Activated effector memory CD4-positive, alpha-beta T cell treated with anti-CD3 and anti-CD28 coated beads, Interleukin-2, amount 50 U/mL, for 16 hours (primary cell): Measurements from ENCODE around the gene TMEM88.

Source experiments
- DNase-seq: peaks from one replicate; pipeline ENCODE4 v3.0.0-alpha.2; 2020

TMEM88 gene

DNA sequence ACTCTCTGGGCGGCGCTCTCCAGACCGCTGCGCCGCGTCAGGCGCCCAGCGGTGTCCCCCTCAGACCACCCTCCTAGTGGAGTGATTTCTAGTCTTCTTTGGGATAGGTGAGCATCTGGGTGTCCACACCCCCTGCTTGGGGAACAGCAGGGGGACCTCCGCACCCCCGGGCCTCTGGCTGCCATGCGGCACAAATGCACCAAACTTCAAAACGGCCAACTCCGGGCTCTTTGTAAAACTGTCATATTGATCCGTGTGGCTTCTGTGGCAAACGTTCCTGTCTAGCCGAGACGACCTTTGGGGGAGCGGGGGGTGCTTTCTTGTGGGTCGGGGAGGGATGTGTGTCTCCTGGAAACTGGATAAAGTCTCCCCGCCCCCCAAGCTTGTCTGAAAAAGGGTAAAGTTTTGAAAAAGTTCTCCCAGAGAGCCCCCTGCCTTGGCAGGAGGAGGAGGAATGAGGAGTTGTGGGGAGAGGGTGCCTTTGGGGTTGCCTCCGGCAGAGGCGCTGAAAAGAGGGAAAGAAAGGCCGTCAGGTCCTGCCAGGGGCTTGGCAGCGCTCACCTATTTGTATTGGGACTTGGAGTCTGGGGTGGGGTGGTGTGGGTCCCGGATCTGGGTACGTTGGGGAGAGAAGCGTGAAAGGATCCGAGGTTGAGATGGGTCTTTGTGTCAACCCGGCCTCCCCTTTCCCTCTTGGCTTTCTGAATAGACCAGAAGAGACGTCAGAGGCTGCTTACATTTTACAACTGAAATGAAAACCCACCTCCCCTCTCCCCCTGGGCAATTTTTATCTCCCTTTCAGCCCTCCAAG, 31.6 kb downstream of the TMEM88 start:
- peak; percentile 84 for DNase-seq

DNA sequence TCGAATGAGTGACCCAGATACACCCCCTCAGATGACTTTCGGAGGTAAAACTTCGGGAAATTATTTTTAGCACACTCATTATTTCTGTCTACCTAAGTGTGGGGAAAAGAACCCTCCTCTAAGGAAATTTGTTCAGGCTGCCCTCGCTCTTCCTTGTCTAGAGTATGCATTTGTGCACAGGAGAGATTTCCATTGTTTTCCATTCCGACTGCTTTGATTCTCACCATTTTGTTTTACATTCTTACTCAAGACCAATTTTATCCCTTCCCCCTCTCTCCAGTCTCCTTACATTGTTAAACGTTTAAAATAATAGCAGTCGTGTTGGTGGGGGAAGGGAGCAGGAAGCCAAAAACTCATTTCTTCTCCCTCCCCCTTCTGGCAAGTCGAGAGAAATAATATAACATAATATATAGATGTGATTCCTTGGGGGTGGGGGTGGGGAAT, 32.2 kb downstream of the TMEM88 start:
- no peak for DNase-seq

DNA sequence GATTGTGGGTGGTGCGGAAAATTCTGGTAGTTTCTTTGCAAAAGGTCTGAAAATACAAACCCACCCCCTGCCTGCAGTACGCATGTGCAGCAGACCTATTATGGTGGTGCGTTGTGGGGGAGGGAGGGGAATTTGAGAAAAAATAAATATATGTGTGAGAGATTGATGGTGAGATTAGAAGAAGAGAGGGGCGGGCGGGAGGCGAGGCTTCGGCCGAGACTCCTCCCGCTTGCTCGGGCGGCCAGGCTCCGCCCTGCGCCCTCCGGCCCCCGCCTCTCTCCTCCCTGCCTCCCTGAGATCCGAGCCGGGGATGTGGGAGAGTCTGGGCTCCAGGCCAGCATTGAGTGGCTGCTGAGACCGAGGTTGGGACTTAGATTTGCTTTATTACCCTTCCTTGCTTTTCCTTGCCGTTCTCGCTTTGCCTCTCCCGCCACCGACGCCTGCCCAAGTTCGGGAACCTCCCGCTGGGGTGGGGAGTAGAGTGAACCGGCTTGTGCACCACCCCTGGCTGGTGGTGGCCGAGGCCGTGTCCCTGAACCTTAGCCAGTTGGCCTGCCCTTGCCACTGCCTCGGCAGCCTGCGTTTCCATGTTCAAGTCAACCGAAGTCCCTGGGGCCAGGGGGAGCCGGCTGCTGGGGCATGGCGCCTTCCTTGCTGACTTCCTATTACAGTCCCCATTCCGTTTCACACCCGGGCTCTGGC, 32.8 kb downstream of the TMEM88 start:
- peak; percentile 96 for DNase-seq

DNA sequence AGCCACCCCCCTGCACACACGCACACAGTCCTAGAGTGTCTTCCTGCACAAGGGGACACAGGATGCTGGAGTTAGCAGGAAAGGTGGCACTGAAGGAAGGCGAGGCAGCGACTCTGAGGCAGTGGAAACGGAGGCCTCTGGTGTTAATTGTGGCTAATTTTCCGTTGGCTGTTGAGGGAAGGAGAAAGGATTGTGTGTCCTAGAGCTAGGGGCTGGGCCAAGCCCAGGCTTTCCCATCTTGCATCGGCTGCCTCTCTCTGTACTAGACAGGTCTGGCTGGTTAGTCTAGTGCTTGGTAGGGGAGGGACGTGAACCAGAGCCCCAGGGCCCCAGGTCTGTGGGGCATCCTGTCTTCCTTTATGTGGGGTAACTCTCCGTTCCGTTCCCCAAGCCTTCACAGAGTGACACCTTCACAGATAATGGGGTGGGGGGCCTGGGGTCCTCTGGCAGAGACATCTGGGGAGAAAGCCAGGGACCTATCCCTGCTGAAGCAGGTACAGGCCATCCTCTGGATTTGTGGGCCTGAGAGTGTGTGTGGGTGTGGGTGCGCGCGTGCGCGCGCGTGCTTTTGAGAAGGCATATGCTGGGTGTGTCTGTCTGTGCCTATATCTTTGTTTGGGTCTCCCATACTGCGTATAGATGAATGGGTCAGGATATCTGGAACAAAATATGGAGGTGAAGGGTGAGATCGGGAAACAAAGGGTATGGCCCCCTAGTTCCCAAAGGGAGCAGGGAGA, 33.5 kb downstream of the TMEM88 start, which contains the start of gene CHD3:
Gene CHD3, plus strand, starts transcription at position 606 of the 737 bp plus-strand sequence. CDS start 212 bp downstream, outside the sequence.
- peak; percentile 86 for DNase-seq

DNA sequence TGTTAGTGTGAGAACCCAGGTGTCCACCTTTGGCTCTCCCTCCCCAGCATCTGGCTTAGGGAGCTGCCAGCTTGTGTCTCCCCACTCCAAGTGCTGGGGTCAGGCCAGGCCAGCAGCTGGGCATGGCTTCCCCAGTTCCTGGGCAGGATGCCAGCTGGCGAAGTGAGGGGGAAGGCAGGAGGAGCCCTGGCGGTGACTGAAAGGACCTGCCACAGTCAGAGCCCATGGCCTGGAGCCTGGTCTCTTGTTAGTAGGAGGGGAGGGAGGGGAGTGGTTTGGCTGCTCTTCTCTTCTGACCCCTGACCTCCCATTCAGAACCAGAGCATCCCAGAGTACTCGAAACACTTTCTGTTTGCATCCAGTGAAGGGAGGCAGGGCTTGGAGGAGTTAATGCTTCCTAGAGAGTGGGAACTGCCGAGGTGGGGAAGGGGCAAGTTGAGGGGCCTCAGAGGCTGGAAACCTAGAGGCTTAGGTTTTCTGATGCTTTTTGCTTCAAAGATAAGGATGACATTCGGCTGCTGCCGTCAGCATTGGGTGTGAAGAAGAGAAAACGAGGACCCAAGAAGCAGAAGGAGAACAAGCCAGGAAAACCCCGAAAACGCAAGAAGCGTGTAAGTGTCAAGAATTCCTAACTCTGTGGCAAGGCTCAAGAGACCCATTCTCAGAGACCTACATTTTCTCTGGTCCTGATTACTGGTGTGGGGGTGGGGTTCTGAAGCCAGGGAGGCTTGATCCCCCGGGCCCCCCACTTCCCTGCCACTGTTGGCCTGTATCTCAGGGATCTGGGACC, 34.5 kb downstream of the TMEM88 start:
- DNase-seq, result peak; percentile 78

DNA sequence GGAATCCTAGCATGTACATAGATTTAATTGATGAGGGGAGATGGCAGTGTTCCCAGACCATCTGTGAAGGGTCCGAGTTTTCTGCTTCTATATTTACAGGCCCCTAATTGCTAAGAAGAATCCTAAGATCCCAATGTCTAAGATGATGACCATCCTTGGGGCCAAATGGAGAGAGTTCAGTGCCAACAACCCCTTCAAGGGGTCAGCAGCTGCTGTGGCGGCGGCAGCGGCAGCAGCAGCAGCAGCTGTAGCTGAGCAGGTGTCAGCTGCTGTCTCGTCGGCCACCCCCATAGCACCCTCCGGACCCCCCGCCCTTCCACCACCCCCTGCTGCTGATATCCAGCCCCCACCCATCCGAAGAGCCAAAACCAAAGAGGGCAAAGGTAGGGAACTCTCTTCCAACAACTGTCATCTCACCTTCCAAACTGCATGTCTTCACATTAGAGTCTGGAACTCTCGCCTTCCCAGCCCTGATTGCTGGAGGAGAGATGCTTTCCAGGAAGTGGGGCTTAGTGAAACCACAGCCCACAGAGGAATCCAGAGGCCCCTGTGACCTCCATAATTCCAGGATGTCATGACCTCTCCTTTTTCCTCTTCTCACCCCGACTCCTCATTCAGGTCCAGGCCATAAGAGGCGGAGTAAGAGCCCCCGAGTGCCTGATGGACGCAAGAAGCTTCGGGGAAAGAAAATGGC, 38.5 kb downstream of the TMEM88 start:
- DNase-seq, result no peak

DNA sequence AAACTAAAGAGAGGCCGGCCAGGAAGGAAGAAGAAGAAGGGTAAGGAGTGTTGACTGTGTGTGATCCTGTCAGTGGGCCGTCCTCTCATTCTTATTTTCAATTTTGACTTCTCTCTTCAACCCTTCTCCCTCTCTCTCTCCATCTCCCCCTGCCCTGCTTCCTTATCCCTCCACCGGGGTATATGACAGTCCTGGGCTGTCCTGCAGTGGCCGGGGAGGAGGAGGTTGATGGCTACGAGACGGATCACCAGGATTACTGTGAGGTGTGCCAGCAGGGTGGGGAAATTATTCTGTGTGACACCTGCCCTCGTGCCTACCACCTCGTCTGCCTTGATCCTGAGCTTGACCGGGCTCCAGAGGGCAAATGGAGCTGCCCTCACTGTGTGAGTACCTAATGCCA, 39.4 kb downstream of the TMEM88 start:
- no peak for DNase-seq

DNA sequence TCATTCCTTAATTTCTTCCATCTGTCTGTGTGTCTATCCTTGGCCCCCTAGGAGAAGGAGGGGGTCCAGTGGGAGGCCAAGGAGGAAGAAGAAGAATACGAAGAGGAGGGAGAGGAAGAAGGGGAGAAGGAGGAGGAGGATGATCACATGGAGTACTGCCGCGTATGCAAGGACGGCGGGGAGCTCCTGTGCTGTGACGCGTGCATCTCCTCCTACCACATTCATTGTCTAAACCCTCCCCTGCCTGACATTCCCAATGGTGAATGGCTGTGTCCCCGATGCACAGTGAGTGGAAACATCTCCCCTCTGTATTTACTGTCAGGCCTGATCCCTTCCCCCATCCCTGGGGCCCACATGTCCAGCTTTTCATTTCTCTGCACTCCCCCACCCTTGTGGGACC, 40.0 kb downstream of the TMEM88 start:
- DNase-seq, result no peak

DNA sequence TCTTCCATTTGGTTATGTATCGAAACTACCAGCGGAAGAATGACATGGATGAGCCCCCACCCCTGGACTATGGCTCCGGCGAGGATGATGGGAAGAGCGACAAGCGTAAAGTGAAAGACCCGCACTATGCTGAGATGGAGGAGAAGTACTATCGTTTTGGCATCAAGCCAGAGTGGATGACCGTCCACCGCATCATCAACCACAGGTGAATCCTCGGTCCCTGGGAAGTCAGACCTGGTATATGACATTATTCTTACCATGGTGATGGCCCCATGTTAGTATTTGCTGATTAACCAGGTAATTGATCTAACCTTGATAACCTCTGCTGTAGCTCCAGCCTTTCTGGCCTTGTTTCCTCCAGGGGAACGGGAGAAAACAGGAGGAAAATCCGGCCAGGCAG, 42.2 kb downstream of the TMEM88 start:
- no peak for DNase-seq

DNA sequence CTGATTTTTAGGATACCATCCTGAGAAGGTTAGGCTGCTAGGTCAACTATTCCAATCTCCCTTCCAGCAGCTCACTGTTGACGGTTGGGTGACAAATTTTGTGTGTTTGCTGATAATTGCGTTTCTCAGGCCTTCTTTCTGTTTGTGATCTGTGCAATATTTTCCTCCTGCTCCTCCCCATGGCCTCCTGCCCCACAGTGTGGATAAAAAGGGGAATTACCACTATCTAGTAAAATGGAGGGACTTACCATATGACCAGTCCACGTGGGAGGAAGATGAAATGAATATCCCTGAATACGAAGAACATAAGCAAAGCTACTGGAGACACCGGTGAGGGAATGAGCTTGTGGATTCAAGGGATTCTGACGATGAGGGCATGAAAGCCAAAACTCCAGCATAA, 42.9 kb downstream of the TMEM88 start:
- no peak for DNase-seq

DNA sequence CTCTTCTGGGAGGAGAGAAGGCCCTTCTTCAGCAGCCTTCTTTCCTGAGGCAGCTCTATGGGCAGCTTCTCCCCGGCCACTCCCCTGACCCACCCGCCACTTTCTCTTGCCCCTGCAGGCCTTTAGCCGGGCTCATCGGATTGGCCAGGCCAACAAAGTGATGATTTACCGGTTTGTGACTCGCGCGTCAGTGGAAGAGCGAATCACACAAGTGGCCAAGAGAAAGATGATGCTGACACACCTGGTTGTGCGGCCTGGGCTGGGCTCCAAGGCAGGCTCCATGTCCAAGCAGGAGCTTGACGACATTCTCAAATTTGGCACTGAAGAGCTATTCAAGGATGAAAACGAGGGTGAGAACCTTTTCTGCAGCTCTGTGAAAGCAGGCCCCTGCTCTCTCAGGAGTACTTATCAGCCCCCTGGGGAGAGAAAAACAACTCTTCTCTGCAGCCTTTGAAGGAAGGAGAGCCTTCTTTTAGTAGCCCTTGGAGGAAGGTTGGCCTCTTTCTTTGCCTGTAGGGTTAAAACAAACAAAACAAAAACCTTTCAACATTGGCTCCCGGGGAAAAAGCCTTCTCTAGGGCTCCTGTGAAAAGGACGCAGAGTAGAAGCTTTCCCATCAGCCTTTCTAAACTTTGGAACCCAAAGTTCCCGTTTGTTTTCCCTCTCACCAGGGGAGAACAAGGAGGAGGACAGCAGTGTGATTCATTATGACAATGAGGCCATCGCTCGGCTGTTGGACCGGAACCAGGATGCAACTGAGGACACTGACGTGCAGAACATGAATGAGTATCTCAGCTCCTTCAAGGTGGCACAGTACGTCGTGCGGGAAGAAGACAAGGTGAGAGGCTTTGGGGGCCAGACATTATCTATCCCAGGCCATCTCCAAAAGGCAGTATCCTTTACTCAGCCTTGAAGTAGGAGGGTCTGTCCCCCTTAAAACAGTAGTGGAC, 48.6 kb downstream of the TMEM88 start:
- DNase-seq, result peak; percentile 25
